Gastroesophageal sphincter (tissue), 4 donors: ENCODE data around the gene CHN1. TPM values are rescaled to one million over a fixed set of nuclear protein-coding genes. Genes with fewer than 3 reads are reported as not detected.

ENCODE experiments used
- ATAC-seq: fragments of 150-250 bp; one replicate; pipeline ENCODE4 v1.9.1; 2016; ENCODE audit warnings: mild to moderate bottlenecking, moderate library complexity
- H3K27ac ChIP-seq, 4 donors: fragments of 200-600 bp; sonication (generic) in 3 of 4; 1 replicate in 3 of 4; 2 replicates in 1 of 4; pipeline ENCODE4 v1.5.1; 2016 to 2019
- H3K27me3 ChIP-seq: fragments of 200-600 bp; sonication (generic); one replicate; pipeline ENCODE4 v1.5.1; 2019
- H3K36me3 ChIP-seq, 2 donors: fragments of 200-600 bp; sonication (generic); one replicate each; pipeline ENCODE4 v1.5.1; 2019; ENCODE audit warnings: control low read depth in 1 of 2
- H3K4me1 ChIP-seq, 3 donors: fragments of 200-600 bp; sonication (generic); 1 replicate in 2 of 3; 2 replicates in 1 of 3; pipeline ENCODE4 v1.5.1; 2016 to 2019; ENCODE audit warnings: control low read depth in 2 of 3
- H3K4me3 ChIP-seq, 2 donors: fragments of 200-600 bp; sonication (generic); one replicate each; pipeline ENCODE4 v1.5.1; 2019; ENCODE audit warnings: mild to moderate bottlenecking in 1 of 2, moderate library complexity in 1 of 2
- H3K9me3 ChIP-seq, 3 donors: fragments of 200-600 bp; sonication (generic); one replicate each; pipeline ENCODE4 v1.5.1; 2017 to 2019; ENCODE audit warnings: control low read depth in 2 of 3
- CTCF ChIP-seq, 4 experiments: fragments of 200-600 bp in 2 of 4; fragments of 450-650 bp in 2 of 4; sonication (generic) in 1 of 4; IDR thresholded peaks; one replicate each; pipeline ENCODE4 v1.5.1; 2017 to 2019; ENCODE audit warnings: antibody characterized with exemption in 4 of 4, mild to moderate bottlenecking in 2 of 4, moderate library complexity in 2 of 4
- EP300 ChIP-seq: sonication (generic); formaldehyde crosslinking; IDR thresholded peaks from one replicate; pipeline ENCODE4 v1.6.1; 2017; ENCODE audit warnings: antibody characterized with exemption, mild to moderate bottlenecking
- POLR2A ChIP-seq, 2 donors: fragments of 450-650 bp; IDR thresholded peaks; one replicate each; pipeline ENCODE4 v1.6.1; 2017; ENCODE audit warnings: antibody characterized with exemption in 2 of 2, mild to moderate bottlenecking in 2 of 2, moderate library complexity in 1 of 2
- POLR2AphosphoS5 ChIP-seq: sonication (generic); formaldehyde crosslinking; IDR thresholded peaks from one replicate; pipeline ENCODE4 v1.6.1; 2017; ENCODE audit warnings: antibody characterized with exemption
- WGBS, 2 donors: methylation state at CpG; one replicate each; pipeline ENCODE4 v1.1.5; 2018; ENCODE audit warnings: low coverage in 1 of 2; 5-methylcytosine and 5-hydroxymethylcytosine counted together
- total RNA-seq, 4 donors: library from RNA; depleted of rRNA; stranded (reverse); fragments of >200 nt; gene quantifications; one replicate each; pipeline ENCODE4 v1.1.0, GENCODE V29; 2016

CHN1 gene
- total RNA-seq, 4 donors from 2014 or later: 13.3 to 35.8 (median 31.1) TPM

DNA sequence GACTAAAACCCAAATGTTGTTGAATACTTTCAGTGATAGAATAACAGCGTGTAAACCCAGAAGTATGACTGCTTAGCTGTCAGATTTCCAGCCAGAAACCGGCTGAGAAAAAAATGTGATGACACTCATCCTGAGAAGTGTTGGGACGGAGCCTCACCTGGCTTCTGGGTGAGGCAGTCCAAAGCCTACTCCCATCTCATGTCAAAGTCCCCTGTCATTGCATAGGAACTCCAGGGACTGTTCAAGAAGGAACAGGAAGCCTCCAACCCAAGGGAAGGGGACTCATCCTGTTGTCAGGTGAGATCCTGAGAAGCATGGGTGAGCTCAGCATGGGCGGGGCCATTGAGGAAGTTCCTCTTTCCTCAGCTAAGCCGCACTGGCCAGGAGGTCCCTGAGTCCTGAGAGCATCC lies 229.6 kb downstream of the CHN1 start:
- Histone ChIP-seq H3K9me3 (no peaks in the 10 kb centered on the region), H3K4me3 (no peak overlapping the region), H3K27ac (no peak overlapping the region), H3K36me3 (no peaks in the 10 kb centered on the region), H3K27me3 (no peaks in the 10 kb centered on the region), H3K4me1 (peaks cover 0 to 75% (median 8%) of the 10 kb centered on the region in 3 donors)
- WGBS, 2 donors: 36 to 77% methylated on average over 4 to 5 of the region's 5 CpGs
- TF ChIP-seq POLR2A (IDR thresholded peaks at IDR 0.05) (no peak), POLR2AphosphoS5 (no peak), EP300 (no peak), CTCF (IDR thresholded peaks at IDR 0.05) (no peak)
- no peak for ATAC-seq

DNA sequence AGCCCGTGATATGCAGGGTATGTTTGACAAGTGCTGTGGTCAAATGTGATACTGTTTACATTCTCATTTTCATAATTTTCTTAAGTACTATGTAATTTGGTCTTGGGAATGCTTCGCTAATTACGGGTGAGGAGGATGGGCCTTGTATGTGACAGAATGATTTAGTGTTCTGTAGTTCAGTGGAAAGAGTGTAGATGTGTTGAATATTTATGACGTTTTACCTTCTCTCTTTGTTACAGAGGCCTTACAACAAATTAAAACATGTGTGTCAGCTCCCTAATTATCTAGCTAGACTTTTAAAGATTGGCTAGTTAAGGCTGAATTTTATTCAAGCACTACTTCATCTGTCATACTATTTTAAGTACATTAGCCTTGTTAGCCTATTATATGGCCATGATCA lies 230.3 kb downstream of the CHN1 start:
- ATAC-seq: no peak
- no peaks in the 10 kb centered on the region for H3K27me3 ChIP-seq

GRCh38 chr2:174773215-174773614 lies 232.0 kb downstream of the CHN1 start:
- Histone ChIP-seq H3K9me3 (no peaks in the 10 kb centered on the region), H3K27ac (peak overlapping the region; percentile 39 to 62 (median 48)), H3K4me1 (peaks cover 0 to 64% (median 8%) of the 10 kb centered on the region in 3 donors), H3K36me3 (no peaks in the 10 kb centered on the region), H3K27me3 (no peaks in the 10 kb centered on the region), H3K4me3 (no peak overlapping the region)
- no peak for ATAC-seq
- TF ChIP-seq POLR2AphosphoS5 (no peak), CTCF (IDR thresholded peaks at IDR 0.05) (no peak), EP300 (no peak), POLR2A (IDR thresholded peaks at IDR 0.05) (no peak)
- WGBS, 2 donors: 23 to 67% methylated on average over 1 to 2 of the region's 2 CpGs

More for the DNA sequence above, 230.3 kb downstream of the CHN1 start:
- Histone ChIP-seq H3K9me3 (no peaks in the 10 kb centered on the region), H3K4me1 (peaks cover 0 to 75% (median 8%) of the 10 kb centered on the region in 3 donors), H3K4me3 (no peak overlapping the region), H3K27ac (peak overlapping the region in 1 of 4 donors; percentile 62), H3K36me3 (no peaks in the 10 kb centered on the region)
- TF ChIP-seq POLR2A (IDR thresholded peaks at IDR 0.05) (no peak), POLR2AphosphoS5 (no peak), EP300 (no peak), CTCF (IDR thresholded peaks at IDR 0.05) (no peak)
- WGBS, 2 donors: 84 to 88% methylated on average over 4 of the region's 4 CpGs

DNA sequence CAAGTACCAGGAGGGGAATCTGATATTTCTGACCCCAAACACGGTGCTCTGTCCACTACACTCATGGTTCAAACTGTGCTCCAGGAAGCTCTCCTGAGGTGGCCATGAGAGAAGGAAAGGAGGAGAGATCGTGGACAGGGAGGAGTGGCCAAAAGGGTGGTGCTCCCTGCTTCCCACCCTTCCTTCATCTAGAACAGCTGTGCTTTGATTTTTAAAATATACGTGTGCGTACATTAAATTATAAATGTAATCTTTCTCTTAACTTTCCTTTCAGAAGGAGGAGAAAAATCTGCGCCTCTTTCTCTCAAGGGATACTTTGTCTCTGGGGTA lies 232.7 kb downstream of the CHN1 start:
- Histone ChIP-seq H3K4me1 (peaks cover 0 to 56% (median 8%) of the 10 kb centered on the region in 3 donors), H3K27ac (peak overlapping the region; percentile 39 to 62 (median 48)), H3K9me3 (no peaks in the 10 kb centered on the region), H3K4me3 (no peak overlapping the region), H3K27me3 (no peaks in the 10 kb centered on the region), H3K36me3 (no peaks in the 10 kb centered on the region)
- 50 to 52% methylated on average over 3 to 5 of the region's 5 CpGs for WGBS, 2 donors
- ATAC-seq: no peak
- TF ChIP-seq POLR2A (IDR thresholded peaks at IDR 0.05) (no peak), POLR2AphosphoS5 (no peak), CTCF (IDR thresholded peaks at IDR 0.05) (no peak), EP300 (no peak)

GRCh38 chr2:174771631-174772471 lies 233.3 kb downstream of the CHN1 start:
- Histone ChIP-seq H3K9me3 (no peaks in the 10 kb centered on the region), H3K36me3 (no peaks in the 10 kb centered on the region), H3K4me3 (no peak overlapping the region), H3K4me1 (peaks cover 0 to 50% (median 8%) of the 10 kb centered on the region in 3 donors), H3K27me3 (no peaks in the 10 kb centered on the region), H3K27ac (peak overlapping the region; percentile 39 to 62 (median 48))
- WGBS, 2 donors: 11 to 20% methylated on average over 3 to 10 of the region's 14 CpGs
- TF ChIP-seq POLR2A (IDR thresholded peaks at IDR 0.05) (no peak), POLR2AphosphoS5 (peak; percentile 25), EP300 (no peak), CTCF (IDR thresholded peaks at IDR 0.05) (peak; percentile 77 to 93 (median 82))
- peak; percentile 89 for ATAC-seq
